Medulla oblongata (tissue), 1 donor: Measurements from ENCODE around the gene ITGA6.
"Not testable (repeated sequence)": the region's sequence is repeated elsewhere in the genome, so short reads cannot be mapped to it uniquely, and the experiment has no call there.

Experiments
- DNase-seq: peaks from one replicate; pipeline ENCODE4 v3.0.0-alpha.2; 2015; ENCODE audit errors: extremely low spot score

ITGA6 gene

DNA sequence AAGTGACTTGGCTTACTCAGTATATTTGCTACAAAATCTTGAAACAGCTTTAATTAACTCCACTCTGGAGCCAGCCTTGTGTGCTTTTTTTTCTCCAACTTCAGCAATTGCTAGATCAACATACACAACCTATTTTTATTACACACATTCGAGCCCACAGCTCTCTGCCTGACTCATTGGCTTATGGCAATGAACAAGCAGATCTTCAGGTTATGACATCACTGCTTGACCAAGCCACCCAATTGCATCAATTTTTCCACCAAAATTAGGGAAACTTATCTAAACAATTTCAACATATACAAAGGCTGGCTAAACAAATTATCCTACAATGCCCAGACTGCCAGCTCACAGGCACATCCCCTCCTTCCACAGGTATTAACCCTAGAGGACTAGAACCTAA is 88.9 kb downstream of the ITGA6 start:
- no peak for DNase-seq

DNA sequence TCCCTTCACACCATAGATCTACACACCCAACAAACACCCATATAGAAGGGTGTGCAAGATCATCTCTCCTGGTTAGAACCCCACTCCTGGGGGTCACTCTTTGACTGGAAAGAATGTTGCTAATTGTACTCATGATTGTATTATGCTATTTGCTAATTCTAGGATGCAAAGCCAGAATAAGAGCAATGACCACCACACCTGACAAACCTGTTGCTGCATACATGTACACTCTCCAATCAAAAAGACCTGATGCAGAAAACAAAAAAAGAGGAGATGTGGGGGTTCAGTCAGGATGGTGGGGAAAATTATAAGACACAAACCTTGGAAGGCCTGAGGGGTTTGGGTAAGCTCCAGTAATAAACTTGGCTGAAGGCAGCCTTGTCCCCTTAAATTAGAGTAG is 91.6 kb downstream of the ITGA6 start:
- no peak for DNase-seq

DNA sequence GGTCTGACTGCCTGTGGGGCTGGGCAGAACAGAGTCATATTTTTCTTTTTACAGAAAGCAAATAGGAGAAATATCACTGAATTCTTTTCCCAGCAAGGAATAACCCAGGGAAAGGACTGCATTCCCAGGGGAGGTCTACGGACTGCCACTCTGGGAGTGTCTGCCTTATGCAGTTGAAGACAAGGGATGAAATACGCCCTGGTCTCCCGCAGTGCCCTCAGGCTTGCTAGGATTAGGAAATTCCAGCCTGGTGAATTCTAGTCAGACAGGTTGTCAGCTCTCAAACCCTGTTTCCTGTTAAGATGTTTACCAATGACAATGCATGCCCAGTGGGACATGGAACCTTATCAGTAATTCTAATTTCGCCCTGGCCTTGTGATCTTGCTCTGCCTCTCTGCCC is 98.2 kb downstream of the ITGA6 start:
- no peak for DNase-seq

DNA sequence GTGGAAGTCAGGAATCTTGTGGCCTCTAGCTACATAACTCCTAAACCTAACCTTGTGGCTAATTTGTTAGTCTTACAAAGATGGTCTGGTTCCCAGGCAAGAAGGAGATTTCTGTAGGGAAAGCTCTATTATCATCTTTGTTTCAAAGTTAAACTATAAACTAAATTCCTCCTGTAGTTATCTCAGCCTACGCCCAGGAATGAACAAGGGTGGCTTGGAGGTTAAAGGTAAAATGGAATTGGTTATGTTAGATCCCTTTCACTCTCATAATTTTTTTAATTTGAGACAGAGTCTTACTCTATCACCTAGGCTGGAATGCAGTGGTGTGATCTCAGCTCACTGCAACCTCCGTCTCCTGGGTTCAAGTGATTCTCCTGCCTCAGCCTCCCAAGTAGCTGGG is 103.9 kb downstream of the ITGA6 start:
- DNase-seq: no peak

DNA sequence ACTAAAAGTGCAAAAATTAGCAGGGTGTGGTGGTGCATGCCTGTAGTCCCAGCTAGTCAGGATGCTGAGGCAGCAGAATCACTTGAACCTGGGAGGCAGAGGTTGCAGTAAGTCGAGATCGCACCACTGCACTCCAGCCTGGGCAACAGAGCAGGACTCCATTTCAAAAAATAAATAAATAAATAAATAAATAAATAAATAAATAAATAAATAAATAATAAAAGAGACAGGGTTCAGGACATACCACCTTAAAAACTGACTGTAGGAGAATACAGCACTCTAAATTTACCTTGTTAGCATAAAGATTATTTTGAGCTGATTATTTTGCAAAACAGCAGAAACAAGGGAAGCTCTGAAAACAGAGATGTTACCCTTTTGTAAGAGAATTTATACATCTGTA is 105.1 kb downstream of the ITGA6 start:
- DNase-seq: not testable (repeated sequence)

DNA sequence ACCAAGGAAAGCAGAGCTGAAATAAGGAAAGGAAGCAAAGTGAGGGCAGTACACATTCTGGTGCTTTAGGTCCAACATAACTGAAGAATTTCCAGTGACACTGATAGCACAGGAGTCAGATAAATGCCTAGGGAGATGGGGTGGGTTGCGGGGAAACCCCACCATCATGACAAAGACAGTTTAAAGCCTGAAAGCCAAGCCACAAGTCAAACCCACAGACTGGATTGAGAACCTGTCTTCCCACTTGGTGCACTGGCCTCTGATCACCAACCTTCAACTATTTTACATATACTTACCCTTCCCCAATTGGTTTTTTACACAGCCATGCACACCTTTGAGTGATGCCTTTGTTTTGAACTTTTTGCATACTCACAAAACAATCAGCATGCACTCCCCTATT is 106.3 kb downstream of the ITGA6 start:
- DNase-seq: no peak

DNA sequence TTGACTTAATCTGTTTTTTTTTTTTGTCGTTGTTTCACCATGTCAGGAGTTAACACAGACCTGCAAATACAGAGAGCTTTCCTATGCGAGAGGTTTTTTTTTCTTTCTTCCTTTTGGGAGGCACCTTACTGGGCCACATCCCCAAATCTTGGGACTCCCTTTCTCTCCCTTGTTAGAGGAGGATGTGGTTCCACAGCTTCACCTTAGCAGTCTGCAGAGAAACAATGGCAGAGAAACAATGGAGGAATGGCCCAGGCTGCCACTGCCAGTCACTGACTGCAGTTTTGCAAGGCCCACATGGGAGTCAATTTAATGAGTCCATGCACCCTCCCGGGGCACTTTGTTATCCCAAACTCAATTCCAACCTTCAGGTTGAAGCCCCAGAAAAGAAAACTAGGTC is 107.7 kb downstream of the ITGA6 start:
- no peak for DNase-seq

DNA sequence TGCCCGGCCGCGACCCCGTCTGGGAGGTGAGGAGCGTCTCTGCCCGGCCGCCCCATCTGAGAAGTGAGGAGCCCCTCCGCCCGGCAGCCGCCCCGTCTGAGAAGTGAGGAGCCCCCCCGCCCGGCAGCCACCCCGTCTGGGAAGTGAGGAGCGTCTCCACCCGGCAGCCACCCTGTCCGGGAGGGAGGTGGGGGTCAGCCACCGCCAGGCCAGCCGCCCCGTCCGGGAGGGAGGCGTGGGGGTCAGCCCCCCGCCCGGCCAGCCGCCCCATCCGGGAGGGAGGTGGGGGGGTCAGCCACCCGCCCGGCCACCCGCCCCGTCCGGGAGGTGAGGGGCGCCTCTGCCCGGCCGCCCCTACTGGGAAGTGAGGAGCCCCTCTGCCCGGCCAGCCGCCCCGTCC is 110.5 kb downstream of the ITGA6 start:
- not testable (repeated sequence) for DNase-seq

DNA sequence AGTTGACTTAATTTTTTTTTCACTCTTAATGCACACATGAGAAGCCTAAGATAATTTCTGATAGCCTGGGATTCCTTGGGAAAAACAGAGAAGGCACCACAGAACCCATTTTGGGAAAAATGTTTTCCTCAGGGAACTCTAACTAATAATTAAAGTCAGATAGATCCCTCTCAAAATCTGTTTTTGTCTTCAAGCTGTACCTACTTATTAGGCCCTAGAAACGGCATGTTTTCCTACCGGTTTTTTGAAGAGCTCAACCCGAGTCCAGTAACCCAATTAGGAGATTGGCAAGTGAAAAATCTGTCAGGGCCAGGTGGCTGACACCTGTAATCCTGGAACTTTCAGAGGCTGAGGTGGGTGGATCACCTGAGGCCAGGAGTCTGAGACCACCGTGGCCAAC is 112.4 kb downstream of the ITGA6 start:
- DNase-seq: no peak

DNA sequence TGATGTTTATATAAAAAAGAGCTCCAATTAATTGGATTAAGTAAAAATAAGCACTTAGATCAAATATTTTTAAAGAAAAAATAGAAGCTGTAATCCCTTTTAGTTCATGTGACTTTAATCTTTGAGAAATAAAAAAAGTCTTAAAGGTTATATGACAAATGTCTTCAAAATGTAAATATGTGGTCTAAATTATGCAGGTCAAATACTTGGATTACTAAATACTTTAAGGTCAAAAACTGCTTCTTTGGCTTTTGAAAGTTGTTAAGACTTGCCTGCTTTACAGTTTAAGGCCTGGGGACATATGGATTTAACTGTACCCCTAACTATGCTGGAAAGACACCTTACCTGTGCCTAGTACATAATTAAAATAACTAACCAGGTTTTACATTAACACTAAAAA is 113.0 kb downstream of the ITGA6 start:
- no peak for DNase-seq

DNA sequence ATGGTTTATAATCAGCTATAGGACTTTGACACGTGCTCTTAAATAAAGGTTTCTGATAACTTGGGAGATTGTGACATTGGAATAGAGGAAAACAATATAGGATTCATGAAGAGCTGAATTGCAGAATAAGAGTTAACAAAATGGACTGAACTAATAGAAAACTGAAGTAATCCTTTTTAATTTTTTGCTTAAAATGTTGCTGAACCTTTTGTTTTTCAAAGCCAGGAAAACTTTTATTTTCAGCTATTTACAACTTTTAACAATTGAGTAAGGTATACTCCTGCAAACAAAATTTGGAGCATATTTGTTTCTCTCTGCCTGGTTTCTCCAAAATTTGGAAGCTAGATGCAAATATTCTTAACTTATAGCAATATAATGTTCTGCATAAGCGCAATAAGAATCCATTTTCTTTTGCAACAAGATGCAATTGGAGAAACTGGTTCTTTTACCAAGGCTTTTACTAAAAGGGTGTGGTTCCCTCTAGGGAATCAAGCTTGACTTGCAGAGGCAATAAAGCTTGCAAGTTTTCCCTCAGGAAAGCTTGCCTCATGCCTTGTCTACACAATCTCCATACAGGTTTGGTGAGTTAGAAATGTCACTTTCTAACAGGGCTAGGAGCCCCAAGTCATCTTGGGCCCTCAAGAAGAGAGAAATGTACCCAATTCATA is 118.2 kb downstream of the ITGA6 start:
- DNase-seq: no peak

DNA sequence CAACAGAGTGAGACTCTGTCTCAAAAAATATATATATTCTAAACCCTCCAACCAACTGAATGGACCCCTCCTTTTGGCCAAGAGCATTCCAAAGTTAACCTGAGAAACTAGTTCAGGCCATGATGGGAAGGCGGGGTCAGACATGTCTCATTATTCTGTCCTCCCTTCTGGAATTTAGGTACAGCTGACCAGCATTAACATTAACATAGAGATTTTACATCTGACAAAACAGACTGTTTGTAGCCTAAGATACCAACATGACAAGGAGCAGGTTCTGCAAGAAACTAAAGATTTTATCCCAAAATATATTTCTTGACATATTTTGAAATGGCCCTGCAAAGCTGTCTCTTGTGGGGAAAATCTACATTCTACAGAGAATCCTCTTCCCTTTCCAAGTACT is 121.7 kb downstream of the ITGA6 start:
- no peak for DNase-seq

DNA sequence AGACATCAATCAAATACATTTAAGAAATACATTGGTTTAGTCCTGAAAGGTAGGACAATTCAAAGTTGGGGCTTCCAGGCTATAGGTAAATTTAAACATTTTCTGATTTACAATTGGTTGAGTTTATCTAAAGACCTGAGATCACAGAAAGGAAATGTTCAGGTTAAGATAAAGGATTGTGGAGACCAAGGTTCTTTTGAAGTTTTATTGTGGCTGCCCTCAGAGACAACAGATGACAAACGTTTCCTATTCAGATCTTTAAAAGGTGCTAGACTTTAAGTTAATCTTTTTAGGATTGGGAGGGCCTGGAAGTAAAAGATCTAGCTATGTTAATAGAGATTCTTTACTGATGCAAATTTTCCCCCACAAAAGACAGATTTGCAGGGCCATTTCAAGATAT is 122.4 kb downstream of the ITGA6 start:
- not testable (repeated sequence) for DNase-seq

DNA sequence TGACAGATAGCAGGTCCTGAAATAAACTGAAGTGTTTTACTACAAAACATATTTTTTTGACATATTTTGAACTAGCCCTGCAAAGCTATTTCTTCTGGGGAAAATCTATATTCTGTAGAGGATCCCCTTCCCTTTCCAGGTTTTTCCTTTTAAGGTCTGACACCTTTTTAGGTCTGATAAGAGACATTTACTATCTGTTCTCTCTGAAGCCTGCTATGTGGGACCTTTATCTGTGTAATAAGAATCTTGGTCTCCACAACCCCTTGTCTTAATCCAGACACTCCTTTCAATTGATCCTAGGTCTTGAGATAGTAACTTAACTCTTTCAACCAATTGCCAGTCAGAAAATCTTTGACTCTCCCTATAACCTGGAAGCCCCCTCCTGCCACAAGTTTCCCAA is 123.0 kb downstream of the ITGA6 start:
- DNase-seq: no peak

DNA sequence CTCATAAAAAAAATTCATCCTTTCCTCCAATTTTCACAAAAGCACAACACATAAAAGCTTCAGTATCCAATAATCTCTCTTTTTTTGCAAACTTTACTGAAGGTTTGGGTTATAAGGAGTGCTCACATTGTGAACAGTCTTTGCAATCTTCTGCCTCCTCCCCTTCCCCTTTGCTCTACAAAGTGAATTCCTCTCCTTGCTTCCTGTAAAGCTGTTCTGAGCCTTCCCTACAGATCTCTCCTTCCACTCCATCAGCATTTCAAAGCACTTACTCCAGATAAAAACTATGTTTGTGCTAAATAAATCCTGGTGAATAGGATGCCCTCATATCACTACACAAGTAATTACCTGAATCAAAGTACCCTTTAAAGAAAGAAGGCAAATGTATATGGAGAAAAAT is 123.9 kb downstream of the ITGA6 start:
- no peak for DNase-seq

DNA sequence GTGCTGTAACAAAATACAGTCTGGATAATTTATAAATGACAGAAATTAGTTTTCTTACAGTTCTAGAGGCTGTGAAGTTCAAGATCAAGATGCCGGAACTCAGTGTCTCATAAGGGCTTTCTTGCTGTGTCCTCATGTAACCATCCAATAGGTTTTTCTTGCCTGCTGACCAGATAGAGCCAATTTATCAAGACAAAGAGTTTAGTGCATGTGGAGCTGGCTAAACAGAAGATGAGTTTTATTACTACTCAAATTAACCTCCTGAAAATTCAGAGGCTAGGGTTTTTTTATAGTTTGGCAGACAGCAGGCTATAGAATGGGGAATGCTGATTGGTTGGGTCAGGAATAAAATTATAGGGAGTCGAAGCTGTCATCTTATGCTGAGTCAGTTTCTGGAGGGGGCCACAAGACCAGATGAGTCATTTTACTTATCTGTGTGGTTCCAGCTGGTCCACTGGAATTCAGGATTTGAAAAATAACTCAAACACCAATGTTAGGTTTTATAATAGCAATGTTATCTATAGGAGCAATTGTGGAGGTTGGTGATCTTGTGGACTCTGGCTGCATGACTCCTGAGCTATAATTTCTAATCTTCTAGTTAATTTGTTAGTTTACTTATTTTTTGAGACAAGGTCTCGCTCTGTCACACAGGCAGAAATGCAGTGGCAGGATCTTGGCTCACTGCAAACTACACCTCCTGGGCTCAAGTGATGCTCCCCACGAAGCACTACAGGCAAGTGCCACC is 125.3 kb downstream of the ITGA6 start:
- DNase-seq: no peak

DNA sequence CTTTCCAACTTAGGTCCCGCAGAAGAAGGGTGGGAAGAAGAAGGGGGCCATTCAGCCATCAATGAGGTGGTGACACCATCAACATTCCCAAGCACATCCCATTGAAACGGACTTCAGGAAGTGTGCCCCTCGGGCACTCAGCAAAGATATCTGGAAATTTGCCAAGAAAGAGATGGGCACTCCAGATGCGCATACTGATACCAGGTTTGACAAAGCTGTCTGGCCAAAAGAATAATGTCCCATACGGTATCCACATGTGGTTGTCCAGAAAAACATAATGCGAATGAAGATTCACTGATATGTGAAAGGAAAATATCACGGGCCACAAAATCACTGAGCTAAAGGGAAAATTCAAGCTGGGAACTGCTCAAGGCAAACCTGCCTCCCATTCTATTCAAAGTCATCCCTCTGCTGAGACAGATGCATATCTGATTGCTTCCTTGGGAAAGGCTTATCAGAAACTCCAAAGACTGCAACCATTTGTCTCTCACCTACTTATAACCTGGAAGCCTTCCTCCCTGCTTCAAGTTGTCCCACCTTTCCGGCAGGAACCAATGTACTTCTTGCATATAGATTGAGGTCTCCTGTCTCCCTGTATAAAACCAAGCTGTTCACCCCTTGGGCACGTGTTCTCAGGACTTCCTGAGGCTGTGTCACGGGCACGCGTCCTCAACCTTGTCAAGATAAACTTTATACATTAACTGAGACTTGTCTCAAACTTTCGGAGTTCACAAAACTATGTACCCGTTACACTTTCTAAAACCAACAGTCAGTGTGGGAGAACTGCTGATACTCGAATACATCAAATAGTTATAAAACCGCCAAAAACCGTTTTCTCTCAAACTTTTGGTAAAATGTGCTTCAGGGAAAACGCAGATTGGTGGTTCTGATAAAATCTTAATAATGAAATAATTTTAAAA is 127.2 kb downstream of the ITGA6 start:
- peak; percentile 8 for DNase-seq

DNA sequence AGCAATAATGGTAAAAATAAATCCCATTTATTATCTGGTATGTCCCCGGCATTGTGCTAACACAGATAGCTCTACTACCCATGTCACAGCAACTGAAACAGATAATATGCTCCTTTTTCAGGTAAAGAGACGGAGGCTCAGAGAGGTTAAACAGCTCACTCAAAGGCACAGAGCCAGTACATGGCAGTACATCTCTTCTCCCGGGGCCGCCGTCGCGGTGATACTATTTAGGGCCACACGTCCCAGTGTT is 127.8 kb downstream of the ITGA6 start:
- DNase-seq: no peak
